Hypothalamus (tissue), 51 donors: ENCODE results near the gene RPP25.
A peak's percentile ranks its signal among the peaks of the same experiment; 100 is the strongest.
"Not testable (repeated sequence)": the region's sequence is repeated elsewhere in the genome, so short reads cannot be mapped to it uniquely, and the experiment has no call there.

Experiments
- DNase-seq, 51 donors: peaks; one replicate each; lab custom pipeline; 2025; lab: John Stamatoyannopoulos, UW

RPP25 gene

GRCh38 chr15:74933573-74933972 lies 23.0 kb downstream of the RPP25 start:
- DNase-seq: no peak

- DNase-seq: no peak
Measured at GRCh38 chr15:74928771-74929198, 27.8 kb downstream of the RPP25 start.

DNA sequence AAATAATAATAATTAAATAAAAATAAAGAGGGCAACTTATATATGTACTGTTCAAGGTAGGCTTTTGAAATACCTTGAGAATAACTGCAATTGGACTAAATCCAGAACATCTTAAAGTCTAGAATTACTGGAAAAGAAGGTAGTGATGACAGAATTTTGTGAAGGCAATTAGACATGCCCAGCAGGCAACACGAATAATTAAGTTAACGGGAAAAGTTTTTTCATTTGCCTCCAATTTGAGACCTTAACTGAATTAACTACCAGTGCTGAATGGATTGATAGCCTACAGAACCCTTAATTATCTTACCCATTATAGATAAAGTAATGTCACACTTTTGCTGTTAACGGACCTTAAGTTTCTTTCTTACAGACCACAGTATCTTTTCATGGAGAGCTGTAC lies 32.0 kb downstream of the RPP25 start:
- no peak for DNase-seq

- no peak for DNase-seq
Measured at GRCh38 chr15:74920456-74920855, 36.1 kb downstream of the RPP25 start.

GRCh38 chr15:74917676-74918075 lies 38.9 kb downstream of the RPP25 start:
- DNase-seq: no peak

GRCh38 chr15:74913799-74914198 lies 42.8 kb downstream of the RPP25 start:
- not testable (repeated sequence) for DNase-seq

DNA sequence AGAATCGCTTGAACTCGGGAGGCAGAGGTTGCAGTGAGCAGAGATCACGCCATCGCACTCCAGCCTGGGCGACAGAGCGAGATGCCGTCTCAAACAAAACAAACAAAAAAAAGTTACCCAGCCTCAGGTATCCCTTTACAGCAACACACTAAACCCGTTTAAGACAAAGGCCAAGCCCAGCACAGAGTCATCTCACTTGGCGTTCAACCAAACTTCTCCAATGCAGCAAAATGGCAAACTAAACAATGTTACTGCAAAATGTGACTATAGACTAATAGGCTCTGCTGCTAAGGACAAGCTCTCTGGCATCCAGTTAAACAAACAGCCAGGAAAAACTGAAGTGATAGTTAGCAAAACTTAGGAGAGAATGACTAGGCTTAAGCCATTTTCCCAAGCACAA lies 43.5 kb downstream of the RPP25 start:
- no peak for DNase-seq

DNA sequence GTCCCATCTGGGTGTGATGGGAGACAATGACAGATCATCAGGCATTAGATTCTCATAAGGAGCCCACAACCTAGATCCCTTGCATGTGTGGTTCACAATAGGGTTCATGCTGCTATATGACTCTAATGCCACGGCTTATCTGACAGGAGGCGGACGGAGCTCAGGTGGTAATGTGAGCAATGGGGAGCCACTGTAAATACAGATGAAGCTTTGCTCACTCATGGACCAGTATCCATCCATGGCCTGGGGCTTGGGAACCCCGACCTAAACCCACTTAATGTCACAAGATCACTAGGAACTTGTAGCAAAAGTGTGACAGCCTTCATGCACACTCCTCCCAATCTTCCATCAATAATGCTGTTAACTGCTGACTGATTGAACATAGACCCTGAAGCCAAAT lies 47.9 kb downstream of the RPP25 start:
- no peak for DNase-seq

GRCh38 chr15:74907163-74907870 lies 49.3 kb downstream of the RPP25 start:
- DNase-seq: peak in 1 of 51 donors; percentile 38

- peak; percentile 63 to 94 (median 84) for DNase-seq
Measured at GRCh38 chr15:74906450-74907162, 50.0 kb downstream of the RPP25 start, which contains the start of gene FAM219B. Gene FAM219B (minus strand): TSS chr15:74906851. CDS start chr15:74906800, 51 bp downstream.

GRCh38 chr15:74906067-74906449 lies 50.5 kb downstream of the RPP25 start:
- peak in 22 of 51 donors; percentile 32 to 82 (median 49) for DNase-seq
